ENCODE data around the gene LGALSL. TPM values are rescaled to one million over a fixed set of nuclear protein-coding genes. Genes with fewer than 3 reads are reported as not detected.
A peak's percentile ranks its signal among the peaks of the same experiment; 100 is the strongest.

LGALSL gene
- polyA plus RNA-seq, 1 donor, result 23.1 TPM

DNA sequence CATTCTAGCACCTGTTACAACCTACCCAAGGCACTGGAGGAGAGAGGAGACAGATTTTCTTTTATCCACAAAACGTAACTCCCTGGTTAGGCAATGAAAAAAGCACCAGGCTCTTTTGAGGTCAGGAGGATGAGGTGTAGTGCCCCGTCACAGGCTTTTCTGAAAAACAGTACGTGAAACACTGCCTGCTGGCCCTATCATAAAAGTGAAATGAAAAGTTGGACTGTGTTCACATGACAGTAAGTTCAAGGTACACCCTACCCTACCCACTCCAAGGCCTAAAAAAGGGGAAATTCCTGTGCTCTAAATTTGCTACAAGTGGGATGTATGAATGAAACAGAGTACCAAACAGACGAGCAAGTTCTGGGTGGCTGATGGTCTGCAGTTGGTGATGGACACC is 17.6 kb downstream of the LGALSL start:
- DNase-seq, result no peak

DNA sequence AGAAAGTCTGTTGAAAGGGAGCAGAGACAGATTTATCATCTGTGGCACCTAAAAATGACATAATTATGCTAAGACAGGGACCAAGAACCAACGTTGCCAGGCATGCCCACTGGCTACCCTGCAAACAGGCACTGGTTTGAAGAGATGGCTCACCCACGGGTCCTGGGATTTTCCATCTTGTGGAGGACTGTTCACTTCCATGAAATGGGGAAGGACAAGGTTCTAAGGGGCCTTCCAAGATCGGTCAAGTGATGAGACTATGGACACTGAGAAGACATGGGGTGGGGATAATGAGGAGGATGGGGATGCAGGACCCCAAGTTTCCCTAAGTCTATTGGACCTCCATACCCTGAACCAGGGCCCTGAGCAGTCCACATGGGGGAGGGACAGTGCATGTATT is 18.9 kb downstream of the LGALSL start:
- no peak for DNase-seq

DNA sequence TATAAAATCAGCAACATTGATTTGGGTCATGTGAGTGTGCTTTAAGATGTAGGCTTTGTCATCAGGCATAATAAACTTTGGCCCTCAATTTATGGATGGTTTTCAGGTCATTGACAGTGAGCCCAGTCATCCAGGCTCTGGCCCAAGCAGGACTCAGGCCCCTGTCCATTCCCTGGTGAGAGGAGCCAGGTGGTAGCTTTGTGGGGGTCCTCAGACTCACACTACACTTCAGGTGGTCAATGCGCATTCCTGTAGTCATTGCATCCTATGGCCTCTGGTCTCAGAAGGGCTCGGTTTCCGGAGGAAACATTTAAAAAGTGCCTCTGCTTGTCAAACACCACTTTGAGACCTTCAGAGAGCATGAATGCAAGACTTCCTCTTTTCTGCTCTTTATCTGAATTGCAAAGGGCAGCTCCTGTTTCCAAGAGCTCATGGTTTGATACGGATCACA is 20.2 kb downstream of the LGALSL start:
- no peak for DNase-seq

GRCh38 chr2:64474636-64475035 is 20.7 kb downstream of the LGALSL start:
- DNase-seq, result no peak

DNA sequence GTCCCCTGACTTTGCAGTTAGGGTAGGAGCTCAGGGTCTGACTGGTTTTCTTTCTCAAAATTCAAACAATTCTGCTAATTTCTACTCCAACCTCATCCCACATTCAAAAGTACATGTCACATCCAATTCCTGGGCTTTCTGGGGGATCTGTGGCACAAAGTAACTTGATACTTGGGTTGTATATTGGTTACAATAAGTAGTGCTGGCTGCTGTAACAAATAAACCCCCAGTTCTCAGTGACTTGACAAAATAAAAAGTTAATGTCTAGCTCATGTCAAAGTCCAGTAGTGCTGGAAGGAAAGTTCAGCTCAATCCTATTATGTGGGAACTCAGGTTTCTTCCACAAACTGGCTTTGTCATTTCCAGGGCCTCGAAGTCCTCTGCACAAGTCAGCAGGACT is 23.1 kb downstream of the LGALSL start:
- DNase-seq, result no peak

GRCh38 chr2:64477979-64478378 is 24.0 kb downstream of the LGALSL start:
- no peak for DNase-seq

GRCh38 chr2:64478502-64479230 is 24.7 kb downstream of the LGALSL start:
- no peak for DNase-seq

DNA sequence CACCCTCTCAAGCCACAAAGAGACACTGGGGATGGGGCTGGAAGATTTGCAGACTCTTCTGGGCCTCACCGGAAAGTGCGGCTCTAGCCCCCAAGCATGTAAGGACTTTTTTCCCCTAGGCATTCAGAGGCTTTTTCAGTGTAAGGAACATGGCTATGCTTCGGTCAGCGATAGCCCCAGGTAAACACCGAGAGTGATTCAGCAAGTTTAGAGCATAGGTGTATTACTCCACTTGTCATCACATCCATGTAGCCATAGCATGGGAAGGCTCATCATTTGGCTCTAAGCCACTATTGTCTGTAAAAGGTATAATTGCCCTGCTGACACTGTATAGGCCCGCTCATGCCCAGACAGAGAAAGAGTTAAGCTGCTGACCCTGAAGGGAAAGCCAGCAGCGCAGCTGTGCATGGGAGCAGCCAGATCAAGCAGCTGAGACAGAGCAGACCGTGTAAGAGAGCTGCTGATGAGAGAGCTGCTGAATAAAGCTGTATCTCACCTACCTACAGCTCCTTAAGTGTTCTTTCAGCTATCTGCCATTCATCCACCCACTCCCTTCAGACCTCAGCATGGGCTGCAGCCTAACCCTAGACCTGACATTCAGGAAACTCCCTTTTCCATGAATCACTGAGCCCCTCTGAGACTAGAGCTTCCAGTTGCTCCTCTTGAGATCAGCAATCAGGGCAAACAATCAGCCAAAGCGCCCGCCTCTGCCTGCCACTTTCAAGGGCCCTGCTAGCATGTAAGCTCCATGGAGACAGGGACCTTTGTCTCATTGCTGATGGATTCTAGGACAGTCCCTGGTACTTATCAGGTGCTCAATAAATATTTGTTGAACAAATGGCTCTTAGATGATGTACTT is 25.5 kb downstream of the LGALSL start:
- DNase-seq, result no peak

GRCh38 chr2:64481665-64482064 is 27.7 kb downstream of the LGALSL start:
- no peak for DNase-seq

GRCh38 chr2:64482243-64482642 is 28.3 kb downstream of the LGALSL start:
- DNase-seq, result no peak

- DNase-seq, result no peak
These were observed 29.0 kb downstream of the LGALSL start for GRCh38 chr2:64482765-64483504.

DNA sequence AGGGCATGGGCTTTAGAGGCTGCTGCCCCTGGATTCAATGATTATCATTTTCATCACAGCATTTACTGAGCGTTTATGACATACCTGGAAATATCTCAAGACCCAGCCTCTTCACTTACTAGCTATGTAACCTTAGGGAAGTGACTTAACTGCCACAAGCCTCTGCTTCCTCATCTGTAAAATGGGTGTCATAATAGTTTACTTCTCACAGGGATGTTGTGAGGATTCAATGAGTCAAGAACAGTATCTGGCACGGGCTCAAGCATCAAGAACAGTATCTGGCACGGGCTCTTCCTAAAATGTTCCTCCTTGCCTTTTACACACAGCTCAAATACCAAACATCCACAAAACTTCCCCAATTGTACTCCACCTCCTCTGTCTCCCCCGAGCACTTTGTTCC is 31.4 kb downstream of the LGALSL start:
- no peak for DNase-seq

DNA sequence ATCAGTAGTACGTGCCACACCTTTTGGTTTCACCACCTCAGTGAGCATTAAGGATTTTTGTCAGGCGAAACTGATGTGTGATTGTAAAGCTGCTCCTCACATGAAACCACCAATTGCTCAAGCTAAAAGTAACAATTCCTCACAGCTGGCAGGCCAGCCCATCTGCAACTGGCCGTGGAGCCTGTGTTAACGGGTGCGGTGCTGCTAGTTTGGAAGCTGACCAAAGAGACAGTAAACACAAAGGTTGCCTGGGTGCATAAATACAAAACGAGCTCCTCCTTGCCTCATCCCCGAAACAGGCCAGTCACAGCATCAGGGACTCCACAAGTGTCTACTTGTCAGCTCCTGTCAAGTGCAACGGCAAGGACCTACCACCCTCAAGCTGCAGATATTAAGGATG is 32.0 kb downstream of the LGALSL start:
- DNase-seq, result peak; percentile 59

DNA sequence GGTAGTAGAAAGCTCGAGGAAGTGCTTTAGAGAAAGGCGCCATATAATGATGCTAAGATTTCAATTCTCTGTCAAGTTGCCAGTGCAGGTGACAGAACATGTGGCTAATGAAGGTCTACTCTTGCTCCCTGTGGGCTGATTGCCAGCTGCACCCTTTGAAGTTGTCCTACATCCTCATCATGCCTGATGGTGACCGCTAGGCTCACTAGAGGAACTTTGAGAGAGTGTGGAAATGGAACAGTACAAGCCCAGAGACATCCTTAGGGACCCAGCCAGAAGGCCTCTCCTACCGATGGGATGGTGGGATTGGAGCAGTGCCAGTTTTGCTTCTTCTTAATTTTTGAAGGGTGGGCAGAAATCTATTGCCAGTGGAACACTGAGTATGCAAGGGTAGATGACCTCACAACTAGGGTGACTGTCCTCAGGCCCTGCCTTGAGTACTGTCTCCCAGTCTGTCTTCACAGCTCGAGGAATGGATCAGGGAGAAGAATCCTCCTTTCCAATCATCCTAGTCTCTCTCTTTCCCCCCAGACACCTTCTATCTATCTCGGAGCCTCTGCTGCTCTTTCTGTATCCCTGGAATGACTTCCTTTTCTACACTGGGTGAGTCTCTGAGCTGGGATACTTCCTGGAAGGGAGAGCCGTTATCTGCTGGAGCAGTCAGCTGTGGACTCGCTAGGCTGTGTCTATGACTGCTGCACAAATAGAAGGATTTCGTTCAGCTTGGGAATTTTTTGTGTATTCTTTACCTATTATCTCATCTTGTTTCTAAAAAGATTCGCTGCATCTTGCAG is 33.5 kb downstream of the LGALSL start:
- DNase-seq, result no peak

DNA sequence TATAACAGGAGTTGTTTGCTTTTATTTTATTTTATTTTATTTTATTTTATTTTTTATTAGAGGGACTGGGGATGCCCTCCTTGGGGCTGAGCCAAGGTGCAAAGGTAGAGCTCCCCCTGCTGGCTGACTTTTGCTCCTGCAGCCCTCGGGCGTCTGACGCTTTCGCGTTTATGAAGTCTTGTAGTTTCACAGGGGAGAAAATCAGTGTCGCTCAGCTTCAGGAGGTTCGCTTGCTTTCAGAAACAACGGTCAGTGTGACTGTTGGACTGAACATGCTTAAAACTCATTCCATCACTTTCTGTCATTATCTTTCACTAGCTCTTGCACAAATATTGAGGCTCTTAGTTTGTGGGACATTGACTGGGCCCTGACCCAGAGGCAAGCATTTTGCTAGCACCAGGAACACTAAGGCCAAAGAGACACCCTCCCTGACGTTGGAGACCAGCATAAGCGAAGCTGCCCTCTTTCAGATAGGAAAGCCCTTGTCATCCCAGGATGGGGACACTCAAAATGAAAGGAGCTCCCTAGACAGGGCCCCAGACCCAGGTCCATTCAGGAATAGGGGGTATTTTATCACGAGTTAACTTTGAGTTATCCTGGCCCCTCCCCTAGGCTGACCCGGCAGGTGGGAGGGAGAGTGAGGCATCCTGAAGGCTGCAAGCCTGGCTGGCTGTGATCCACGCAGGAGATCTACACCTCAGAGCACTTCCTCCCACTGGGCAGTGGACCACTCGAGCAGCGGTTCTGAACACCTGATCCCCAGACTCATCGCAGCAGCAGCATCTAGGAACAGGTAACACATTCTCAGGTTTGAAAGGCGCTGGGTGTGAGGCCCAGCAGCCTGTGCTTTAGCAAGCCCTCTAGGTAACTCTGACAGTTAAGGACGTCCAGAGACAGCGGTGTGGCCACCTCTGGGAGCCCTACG is 34.4 kb downstream of the LGALSL start:
- peak; percentile 30 for DNase-seq

DNA sequence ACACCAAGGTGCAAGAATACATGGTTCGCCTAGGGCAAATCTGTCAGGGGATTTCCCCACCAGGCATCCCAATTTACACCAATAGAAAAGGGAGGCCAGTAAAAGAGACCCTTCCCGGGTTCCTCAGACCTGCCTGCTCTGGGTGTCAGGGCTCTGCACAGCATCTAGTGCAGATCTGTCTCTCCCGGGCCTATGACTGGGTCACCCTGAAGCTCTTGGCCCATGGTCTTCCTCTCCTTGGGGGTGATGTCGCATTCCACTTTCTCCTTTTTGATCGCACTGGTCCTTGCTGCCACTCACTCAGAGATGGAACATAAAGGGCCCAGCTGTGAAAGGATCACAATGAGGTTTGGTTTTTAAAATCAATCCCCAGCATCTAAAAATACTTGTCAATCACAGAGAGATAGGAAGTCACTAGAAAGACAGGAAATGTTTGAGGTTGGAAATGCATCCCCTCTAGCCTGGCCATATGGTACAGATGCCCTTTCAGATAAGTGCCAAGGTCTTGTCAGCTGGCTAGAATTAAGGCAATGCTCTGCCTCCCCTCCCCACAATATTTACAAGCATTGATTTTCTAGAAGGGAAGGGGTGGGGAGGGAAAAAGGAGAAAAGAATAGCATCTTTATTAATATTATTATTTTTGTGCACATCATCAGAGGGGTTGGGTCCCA is 35.3 kb downstream of the LGALSL start:
- no peak for DNase-seq

DNA sequence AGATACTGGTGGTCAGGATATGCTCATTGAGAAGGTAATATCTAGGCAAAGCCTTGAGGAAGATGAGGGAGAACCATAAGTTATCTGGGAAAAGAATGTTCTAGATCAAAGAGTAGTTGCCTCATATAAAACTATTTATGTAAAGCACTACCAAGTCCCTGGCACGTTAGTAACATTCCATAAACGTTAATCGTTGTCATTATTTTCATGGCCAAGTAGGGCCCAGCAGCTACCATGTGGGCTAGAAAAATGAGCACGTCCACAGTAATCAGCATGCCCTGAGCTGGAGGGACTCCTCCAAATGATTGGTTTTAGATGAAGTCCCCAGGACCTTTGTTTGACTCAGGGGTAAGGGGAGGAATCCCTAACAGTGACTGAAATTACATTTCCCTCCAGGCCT is 37.5 kb downstream of the LGALSL start:
- DNase-seq, result no peak

DNA sequence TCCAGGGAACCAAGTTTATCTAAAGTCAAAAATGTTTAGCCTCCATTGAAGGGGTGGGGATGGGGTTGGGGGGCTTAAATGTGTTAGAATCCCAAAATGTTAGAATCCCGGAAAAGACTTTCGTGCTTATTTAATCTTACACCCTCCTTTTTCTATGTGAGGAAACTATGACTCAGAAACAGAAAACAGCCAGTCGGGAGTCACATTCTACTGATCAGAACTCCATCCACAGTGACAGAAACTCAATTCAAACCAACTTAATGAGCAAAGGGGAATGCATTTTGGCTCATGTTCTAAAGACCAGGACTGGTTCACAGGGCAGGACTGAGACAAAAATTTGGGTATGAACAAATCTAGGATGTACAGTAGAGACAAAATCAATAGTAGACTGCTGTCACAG is 38.3 kb downstream of the LGALSL start:
- DNase-seq, result no peak

GRCh38 chr2:64492821-64493220 is 38.9 kb downstream of the LGALSL start:
- no peak for DNase-seq

DNA sequence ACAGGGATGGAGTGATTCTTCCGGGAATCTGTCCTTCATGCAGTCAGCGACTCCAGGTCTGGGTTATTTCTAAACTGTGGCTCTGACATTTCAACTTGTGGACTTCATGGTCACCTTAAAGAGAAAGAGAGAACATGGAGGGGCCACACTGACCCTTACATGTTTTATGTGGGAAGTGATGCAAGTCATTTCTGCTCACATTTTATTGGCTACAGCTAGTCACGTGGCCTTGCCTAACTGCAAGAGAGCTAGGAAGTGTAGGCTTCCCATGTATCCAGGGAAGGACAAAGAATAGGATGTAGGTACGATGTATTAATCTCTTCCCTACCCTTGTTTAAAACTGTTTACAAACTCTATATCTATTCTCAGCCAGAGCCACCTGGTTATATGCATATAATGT is 39.8 kb downstream of the LGALSL start:
- DNase-seq, result no peak

GRCh38 chr2:64498438-64498837 is 44.5 kb downstream of the LGALSL start:
- no peak for DNase-seq

All from hindlimb muscle (tissue), 1 donor.